Lung (tissue), 12 donors: Measurements from ENCODE around the gene DCAF17. TPM values are rescaled to one million over a fixed set of nuclear protein-coding genes. Genes with fewer than 3 reads are reported as not detected.

Source experiments
- ATAC-seq: fragments of 200-7000 bp; cut with Tn5 transposase; one replicate; pipeline ENCODE4 v1.9.1; 2020; ENCODE audit warnings: moderate number of reproducible peaks; ENCODE audit not compliant: insufficient read depth, low FRiP score
- DNase-seq, 3 donors: peaks; one replicate each; pipeline ENCODE4 v3.0.0-alpha.2; 2013 to 2017
- H3K27ac ChIP-seq, 2 donors: one replicate each; pipeline ENCODE4 v1.5.1; 2013; ENCODE audit warnings: mild to moderate bottlenecking in 2 of 2, moderate library complexity in 2 of 2, control low read depth in 1 of 2, inconsistent platforms in 1 of 2, low read depth in 1 of 2, low read length in 1 of 2
- H3K27me3 ChIP-seq, 3 donors: one replicate each; pipeline ENCODE4 v1.5.1; 2013; ENCODE audit warnings: low read length in 2 of 3; ENCODE audit not compliant: control insufficient read depth in 3 of 3, insufficient read depth in 3 of 3
- H3K36me3 ChIP-seq, 4 donors: one replicate each; pipeline ENCODE4 v1.5.1; 2013; ENCODE audit warnings: low read length in 4 of 4, mild to moderate bottlenecking in 1 of 4, moderate library complexity in 1 of 4; ENCODE audit not compliant: control insufficient read depth in 4 of 4, insufficient read depth in 4 of 4
- H3K4me1 ChIP-seq, 5 donors: one replicate each; pipeline ENCODE4 v1.5.1; 2013; ENCODE audit warnings: low read length in 5 of 5, mild to moderate bottlenecking in 2 of 5, moderate library complexity in 1 of 5; ENCODE audit not compliant: control insufficient read depth in 5 of 5, insufficient read depth in 5 of 5
- H3K4me3 ChIP-seq: one replicate; pipeline ENCODE4 v1.5.1; 2013; ENCODE audit warnings: mild to moderate bottlenecking, control low read depth, moderate library complexity
- H3K9ac ChIP-seq, 2 donors: one replicate each; pipeline ENCODE4 v1.5.1; 2013; ENCODE audit warnings: low read length in 2 of 2, control low read depth in 1 of 2; ENCODE audit not compliant: insufficient read depth in 1 of 2
- H3K9me3 ChIP-seq, 4 donors: one replicate each; pipeline ENCODE4 v1.5.1; 2013; ENCODE audit warnings: low read length in 3 of 4, mild to moderate bottlenecking in 1 of 4, moderate library complexity in 1 of 4; ENCODE audit not compliant: control insufficient read depth in 4 of 4, insufficient read depth in 3 of 4
- CTCF ChIP-seq: IDR thresholded peaks from 2 replicates; pipeline ENCODE4 v1.5.1; 2012; ENCODE audit warnings: mild to moderate bottlenecking; ENCODE audit errors: control extremely low read depth, extremely low read depth
- WGBS, 2 donors: extraction: QIAGEN DNeasy Blood & Tissue Kit; methylation state at CpG; one replicate each; pipeline ENCODE4 v1.1.7; 2013; 5-methylcytosine and 5-hydroxymethylcytosine counted together
- polyA plus RNA-seq, 2 donors: library from polyadenylated mRNA; stranded (reverse); fragments of 200-250 nt; gene quantifications; one replicate each; pipeline ENCODE4 v1.2.1, GENCODE V29; 2013
- total RNA-seq, 2 donors: library from RNA; depleted of rRNA in 1 of 2; stranded (reverse); fragments of >200 nt in 1 of 2; gene quantifications; one replicate each; pipeline ENCODE4 v1.2.1, GENCODE V29; 2014 to 2021
- donor health status: control.
- donor health status: control.
- donor health status: Bipolar disorder and iron deficiency.
- donor health status: healthy.
- donor health status: DM: yes; HTN: yes; CAD: no.

Gene DCAF17
- total and polyA plus RNA-seq, 4 donors = 3.1 to 34.4 (median 8.0) TPM

DNA sequence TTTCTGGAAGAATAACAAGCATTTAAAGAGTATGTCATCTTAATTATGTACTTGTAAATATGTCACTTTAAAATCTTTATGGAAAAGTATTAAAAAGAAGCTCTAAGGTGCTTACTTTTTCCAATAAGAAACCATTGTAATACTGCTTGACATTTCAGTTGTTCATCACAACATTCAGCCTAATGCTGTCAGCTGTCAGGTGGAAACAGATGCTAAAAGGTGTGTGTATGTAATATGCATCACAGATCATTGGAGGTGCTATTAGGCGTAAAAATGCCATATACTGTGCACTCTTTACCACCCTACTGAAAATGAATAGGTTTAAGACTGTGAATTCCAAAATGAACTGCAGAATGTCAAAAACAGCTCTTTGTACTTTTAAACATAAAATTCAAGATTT lies 40.5 kb upstream of the DCAF17 start:
- Histone ChIP-seq H3K36me3 (no peaks in the 10 kb centered on the region), H3K27ac (no peak overlapping the region), H3K9ac (no peak overlapping the region), H3K9me3 (no peaks in the 10 kb centered on the region), H3K4me3 (no peak overlapping the region), H3K4me1 (peaks cover 0 to 8% (median 0%) of the 10 kb centered on the region in 5 donors), H3K27me3 (no peaks in the 10 kb centered on the region)
- ATAC-seq (no peak), DNase-seq (no peak)
- 94 to 100% methylated on average over 1 of the region's 1 CpG for WGBS, 2 donors
- TF ChIP-seq CTCF = no peak

- no peaks in the 10 kb centered on the region for H3K36me3 ChIP-seq
- TF ChIP-seq CTCF = no peak
- WGBS, 2 donors = 27 to 36% methylated on average over 1 of the region's 1 CpG
These were observed 39.8 kb upstream of the DCAF17 start for GRCh38 chr2:171394164-171394740.

DNA sequence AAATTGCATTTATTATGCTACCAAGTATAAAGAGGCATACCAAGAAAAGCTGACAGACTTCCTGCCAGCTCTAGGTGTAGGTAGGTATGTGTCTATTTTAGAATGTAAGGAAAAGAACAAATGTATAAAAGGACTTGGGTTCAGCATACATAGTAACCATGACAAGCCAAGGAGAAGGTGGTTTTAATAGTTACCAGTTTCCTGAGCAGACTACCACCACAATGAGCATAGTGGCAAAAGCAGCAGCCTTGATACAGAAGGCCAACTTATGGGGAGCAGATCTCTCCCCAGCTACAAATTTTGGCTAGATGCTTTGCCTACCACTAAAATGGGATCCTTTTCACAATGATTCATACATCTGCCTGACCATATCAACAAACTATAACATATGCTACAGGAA lies 34.7 kb upstream of the DCAF17 start:
- Histone ChIP-seq H3K4me1 (peaks cover 0 to 1% (median 0%) of the 10 kb centered on the region in 5 donors), H3K9ac (no peak overlapping the region), H3K9me3 (peaks cover 0 to 3% (median 0%) of the 10 kb centered on the region in 4 donors), H3K36me3 (no peaks in the 10 kb centered on the region), H3K4me3 (no peak overlapping the region), H3K27ac (no peak overlapping the region), H3K27me3 (no peaks in the 10 kb centered on the region)
- no peak for TF ChIP-seq CTCF
- no peak for ATAC-seq
- DNase-seq = no peak

More at GRCh38 chr2:171394164-171394740, 39.8 kb upstream of the DCAF17 start:
- no peak for ATAC-seq
- Histone ChIP-seq H3K9ac (no peak overlapping the region), H3K27ac (no peak overlapping the region), H3K4me1 (peaks cover 0 to 8% (median 0%) of the 10 kb centered on the region in 5 donors), H3K4me3 (no peak overlapping the region), H3K9me3 (no peaks in the 10 kb centered on the region), H3K27me3 (no peaks in the 10 kb centered on the region)
- DNase-seq = peak in 2 of 3 donors; percentile 30 to 42

DNA sequence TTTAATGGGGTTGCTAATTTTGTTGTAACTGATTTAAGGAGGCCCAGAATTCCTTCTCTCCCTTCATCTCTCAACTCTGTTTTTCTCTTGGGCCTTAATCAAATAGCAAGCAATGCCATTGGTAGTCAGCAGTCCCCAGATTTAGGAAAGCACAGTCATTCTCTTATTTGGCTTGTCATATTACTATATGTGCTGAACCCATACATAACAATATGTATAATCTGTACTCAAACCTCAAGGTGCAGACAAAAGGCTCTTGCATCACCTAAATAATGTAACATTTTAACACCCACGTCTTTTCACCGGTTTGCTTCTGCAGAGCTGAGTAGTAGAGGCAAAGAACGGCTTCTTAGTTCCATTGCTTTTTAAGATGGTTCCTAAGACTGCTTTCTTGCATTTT lies 33.6 kb upstream of the DCAF17 start:
- no peaks in the 10 kb centered on the region for H3K27me3 ChIP-seq
- H3K4me1 ChIP-seq = no peaks in the 10 kb centered on the region
- no peak overlapping the region for H3K9ac ChIP-seq
- ATAC-seq (no peak), DNase-seq (no peak)
- H3K4me3 ChIP-seq = no peak overlapping the region
- no peaks in the 10 kb centered on the region for H3K36me3 ChIP-seq
- no peak for TF ChIP-seq CTCF
- peaks cover 0 to 3% (median 0%) of the 10 kb centered on the region in 4 donors for H3K9me3 ChIP-seq
- no peak overlapping the region for H3K27ac ChIP-seq
- 67 to 90% methylated on average over 3 of the region's 3 CpGs for WGBS, 2 donors
